ENCODE results near the gene SLAMF7.
"Not testable (repeated sequence)": the region's sequence is repeated elsewhere in the genome, so short reads cannot be mapped to it uniquely, and the experiment has no call there.

The SLAMF7 gene, protein sequence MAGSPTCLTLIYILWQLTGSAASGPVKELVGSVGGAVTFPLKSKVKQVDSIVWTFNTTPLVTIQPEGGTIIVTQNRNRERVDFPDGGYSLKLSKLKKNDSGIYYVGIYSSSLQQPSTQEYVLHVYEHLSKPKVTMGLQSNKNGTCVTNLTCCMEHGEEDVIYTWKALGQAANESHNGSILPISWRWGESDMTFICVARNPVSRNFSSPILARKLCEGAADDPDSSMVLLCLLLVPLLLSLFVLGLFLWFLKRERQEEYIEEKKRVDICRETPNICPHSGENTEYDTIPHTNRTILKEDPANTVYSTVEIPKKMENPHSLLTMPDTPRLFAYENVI

DNA sequence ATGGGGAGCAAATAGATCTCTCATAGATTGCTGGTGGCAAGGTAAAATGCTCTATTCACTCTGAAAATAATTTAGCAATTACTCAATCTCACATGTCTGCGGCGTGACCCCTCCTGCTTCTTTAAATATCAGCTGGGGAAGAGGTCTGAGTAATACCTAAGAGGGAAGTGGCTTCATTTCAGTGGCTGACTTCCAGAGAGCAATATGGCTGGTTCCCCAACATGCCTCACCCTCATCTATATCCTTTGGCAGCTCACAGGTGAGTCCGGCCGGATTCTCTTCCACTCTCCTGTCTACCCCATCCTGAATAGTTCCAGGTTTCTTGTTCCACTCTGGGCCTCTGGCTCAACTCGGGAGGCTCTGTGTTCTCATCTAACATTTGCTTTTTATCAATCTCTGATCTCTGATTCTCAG lies at the start of gene SLAMF7:
TSS of gene SLAMF7 (plus strand) at position 150 of the 414 bp plus-strand sequence. CDS start at position 205, 55 bp downstream.
- DNase-seq = no peak

DNA sequence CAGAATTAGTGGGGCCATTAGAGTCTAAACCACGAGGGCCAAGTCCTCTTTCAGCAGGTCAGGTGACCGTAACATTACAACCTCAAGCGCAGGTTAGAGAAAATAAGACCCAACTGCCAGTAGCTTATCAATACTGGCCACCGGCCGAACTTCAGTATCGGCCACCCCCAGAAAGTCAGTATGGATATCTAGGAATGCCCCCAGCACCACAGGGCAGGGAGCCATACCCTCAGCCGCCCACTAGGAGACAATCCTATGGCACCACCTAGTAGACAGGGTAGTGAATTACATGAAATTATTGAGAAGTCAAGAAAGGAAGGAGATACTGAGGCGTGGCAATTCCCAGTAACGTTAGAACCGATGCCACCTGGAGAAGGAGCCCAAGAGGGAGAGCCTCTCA lies 46.7 kb upstream of the SLAMF7 start:
- DNase-seq = not testable (repeated sequence)

DNA sequence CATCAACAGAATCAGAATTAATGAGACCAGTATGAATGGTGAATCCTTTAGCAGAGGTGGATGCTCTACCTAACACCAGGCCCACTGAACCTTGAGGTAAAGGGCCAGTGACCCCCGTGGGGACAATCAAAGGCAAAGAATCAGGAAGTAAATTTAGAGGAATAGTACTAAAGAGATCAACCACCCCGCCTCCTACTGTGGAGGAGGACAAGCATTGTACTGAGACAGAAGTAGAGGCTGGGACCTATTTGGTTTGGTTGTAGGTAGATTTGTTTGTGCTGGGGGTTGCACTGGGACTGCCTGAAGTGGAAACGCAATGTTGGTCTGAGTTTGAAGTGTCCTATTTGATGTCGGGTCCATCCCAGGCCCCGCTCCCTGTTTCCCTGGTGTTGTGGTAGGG lies 36.9 kb upstream of the SLAMF7 start:
- DNase-seq = no peak

DNA sequence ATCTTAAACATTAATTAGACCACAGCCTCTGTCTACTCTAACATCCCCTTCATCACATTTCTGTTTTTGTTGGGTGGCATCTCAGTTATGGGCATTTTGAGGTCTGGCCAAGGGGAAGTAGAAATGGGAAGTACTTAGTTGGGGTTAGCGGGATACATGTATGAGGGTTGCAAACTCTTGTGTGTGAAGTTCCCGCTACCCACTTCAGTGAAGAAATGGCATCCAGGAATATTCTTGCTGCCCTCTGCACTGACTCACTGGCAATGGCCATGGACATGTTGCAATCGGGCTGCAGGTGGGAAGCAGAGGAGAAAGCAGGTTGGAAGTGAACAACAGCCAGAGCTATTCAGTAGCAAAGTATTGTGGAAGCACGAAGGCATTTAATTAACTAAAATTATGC lies 34.8 kb upstream of the SLAMF7 start:
- DNase-seq = no peak

DNA sequence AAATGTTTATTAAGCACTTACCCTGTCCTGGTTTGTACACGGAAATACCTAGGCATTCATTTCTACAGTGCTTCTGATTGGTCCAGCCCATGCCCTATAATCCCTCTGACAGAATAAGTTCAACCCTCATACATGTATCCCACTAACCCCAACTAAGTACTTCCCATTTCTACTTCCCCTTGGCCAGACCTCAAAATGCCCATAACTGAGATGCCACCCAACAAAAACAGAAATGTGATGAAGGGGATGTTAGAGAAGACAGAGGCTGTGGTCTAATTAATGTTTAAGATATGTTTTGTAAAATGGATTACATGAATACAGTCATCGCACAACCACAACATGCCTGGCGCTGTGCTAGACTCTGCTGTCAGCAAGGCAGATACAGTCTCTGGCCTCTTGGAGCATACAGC lies 33.8 kb upstream of the SLAMF7 start:
- not testable (repeated sequence) for DNase-seq

DNA sequence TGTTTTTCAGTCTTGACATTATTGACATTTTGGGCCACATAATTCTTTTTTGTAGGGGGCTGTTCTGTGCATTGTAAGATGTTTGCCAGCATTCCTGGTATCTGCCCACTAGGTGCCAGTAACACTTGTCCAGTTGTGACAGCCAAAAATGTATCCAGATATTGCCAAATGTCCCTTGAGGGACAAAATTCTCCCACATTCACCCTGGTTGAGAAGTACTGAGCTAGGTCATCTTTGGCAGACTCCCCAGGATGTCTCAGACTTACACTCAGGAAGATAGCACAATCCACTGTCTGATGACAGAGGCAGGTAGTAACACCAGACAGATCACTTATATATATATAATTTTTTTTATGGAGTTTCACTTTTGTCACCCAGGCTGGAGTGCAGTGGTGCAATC lies 33.3 kb upstream of the SLAMF7 start:
- no peak for DNase-seq

DNA sequence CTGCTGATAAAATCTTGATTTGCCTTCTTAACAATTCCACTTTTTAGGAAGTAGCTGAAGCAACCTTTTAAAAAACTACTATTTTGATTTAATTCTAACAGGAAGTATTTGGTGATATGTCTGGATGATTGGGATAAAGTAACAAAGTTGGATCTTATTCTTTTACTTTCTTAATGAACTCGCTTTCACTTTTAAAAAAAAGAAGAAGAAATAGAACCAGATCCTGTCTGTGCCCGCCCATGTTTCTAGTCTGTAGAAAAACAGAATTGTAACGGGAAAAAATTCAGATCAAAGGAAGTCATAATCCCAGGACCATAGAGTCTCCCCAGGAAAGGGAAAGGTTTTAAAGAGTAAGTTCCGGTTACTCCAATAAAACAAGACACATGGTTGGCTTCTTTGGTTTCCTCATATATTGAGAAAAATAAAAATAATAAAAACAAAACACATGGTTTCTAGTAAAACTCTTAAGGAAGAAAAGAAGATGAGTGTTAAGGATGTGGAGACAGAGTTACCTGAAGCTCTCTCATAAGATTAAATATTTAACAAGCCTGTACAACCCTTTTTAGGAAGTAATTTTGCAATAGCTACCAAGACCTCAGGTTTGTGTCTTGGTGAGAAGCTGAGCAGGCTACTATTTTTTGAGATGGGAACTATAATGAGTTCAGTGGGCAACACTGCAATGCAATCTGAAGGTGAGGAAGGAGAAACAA lies 32.4 kb upstream of the SLAMF7 start:
- no peak for DNase-seq

DNA sequence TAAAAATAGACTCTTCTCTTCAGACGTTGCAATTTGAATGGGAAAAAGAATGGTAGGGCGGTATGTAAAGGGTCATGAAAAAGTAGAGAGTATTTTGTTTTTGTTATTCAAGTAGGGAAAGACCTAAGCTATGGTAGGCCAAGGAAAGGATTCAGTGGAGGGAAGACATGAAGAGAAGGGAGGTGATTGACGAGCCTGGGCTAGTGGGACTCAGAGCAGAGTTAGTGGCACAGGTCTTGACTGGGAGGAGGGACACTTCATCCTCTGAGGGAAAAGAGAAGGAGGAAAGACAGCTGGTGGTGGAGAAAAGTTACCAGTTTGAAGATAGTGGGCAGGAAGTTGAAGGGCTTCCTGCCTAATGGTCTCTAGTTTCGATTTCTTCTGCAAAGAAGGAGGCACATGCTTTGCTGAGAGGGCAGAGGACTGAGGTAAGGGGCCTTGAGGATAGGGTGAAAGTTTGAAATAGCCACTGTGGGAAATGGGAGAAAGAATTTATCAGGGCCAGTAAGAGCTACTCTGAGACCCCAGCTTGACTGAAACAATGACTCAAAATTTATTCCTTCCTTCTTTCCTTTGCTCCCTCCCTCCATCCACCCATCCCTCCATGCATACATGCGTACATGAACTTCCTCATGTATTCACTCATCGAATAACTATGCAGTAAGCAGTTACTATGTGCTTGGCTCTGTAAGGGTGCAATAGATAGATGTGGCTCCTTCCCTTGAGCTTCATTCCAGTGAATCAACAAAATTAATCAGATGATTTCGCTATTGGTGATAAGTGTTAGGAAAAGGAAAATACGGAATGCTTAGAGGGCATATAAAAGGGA lies 31.6 kb upstream of the SLAMF7 start:
- DNase-seq = no peak

DNA sequence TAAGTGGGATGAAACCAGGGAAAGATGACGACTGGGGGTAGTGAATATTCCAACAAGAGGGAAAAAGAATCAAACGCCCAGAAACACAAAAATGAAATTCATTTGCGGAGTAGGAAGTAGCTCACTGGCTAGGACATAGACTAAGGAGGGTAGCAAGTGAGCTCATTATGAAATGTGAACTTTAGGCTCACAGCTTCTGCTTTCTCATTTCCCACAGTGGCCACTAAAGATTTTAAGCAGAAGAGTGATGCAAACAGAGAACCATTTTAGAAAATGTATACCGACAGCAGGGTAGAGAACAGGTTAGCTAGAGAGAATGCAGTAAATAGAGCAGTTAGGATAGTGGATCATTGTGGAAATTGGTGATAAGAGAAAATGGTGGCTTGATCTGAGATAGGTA lies 30.9 kb upstream of the SLAMF7 start:
- DNase-seq = no peak

DNA sequence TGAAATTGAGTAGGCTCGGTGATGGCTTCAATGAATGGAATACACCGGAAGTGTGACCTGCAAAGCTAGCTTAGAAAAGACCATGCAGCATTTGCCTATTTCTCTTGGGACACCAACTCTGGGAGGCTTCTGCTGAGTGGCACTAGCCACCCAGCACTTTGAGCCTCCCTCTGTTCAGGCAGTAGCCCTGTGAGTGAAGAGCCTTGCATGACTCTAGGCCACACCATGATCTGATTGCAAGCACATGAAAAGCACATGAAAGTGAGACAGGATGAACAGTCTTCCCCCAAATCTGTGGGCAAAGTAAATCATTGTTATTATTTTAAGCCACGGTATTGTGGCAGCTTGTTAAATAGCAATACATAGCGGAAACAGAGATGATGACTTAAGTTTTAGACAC lies 30.2 kb upstream of the SLAMF7 start:
- DNase-seq = no peak

DNA sequence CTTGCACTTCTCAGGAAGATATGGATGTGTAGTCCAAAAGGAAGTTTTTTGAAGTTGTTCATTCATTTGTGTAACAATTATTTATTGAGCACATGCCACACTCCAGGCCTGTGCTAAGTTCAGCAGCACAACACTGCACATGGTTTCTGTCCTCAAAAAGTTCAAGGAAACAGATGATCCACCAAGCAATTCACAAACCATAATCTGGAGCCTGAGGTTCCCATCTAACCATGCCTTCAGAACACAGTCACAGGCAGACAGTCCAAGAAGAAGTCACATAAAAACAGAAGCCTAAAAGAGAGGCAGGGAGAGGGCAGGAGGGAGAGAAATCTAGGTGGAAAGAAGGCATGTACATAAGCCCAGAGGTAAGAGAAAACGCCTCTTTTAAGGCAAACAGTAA lies 29.3 kb upstream of the SLAMF7 start:
- DNase-seq = no peak

DNA sequence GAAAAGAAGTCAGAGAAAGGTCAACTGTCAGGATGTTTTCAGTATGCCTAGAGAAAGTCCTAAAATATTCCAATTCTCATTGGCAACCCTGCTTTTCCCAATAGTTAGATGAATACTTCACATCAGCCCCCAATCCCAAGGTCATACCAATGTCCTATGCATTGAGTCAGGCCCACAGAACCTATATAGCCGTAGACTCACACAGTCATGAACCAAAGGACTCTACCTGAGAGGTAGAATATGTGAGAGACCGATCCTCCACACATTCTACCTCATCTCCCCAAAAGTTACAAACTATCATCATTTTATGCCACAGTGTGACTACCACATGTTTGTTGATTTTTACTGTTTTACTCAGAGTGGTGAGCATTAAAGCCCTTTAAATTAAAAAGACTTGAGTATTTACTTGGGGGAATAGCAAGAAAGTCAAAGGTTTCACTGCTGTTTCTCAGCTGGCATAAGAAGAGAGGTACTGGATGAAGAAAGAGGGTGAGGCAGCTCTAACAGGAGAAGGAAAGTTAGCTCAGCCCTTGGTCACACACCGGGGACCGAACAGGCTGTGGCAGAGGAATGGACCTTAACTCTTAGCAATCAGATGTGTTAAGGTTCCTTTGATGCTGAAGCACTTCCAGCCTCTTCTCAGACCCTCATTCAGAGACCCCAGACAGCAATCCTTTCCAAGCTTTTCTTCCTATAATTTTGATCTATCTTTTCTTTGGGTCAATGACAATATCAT lies 28.4 kb upstream of the SLAMF7 start:
- no peak for DNase-seq

DNA sequence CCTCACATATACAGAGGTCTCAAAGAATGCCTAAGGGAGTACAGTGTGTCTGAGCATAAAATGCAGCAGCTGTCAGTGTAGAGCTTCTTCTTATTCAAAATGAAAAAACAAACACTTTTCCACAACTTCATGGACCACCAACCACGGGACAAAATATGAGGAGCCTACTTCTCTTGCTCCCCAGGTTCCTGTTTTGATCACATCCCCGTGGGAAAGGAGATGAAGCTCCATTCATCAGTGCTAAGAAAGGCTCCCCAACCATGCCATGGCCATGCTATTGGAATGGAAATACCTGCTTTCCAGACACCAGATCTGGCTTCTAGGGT lies 27.8 kb upstream of the SLAMF7 start:
- DNase-seq = no peak

DNA sequence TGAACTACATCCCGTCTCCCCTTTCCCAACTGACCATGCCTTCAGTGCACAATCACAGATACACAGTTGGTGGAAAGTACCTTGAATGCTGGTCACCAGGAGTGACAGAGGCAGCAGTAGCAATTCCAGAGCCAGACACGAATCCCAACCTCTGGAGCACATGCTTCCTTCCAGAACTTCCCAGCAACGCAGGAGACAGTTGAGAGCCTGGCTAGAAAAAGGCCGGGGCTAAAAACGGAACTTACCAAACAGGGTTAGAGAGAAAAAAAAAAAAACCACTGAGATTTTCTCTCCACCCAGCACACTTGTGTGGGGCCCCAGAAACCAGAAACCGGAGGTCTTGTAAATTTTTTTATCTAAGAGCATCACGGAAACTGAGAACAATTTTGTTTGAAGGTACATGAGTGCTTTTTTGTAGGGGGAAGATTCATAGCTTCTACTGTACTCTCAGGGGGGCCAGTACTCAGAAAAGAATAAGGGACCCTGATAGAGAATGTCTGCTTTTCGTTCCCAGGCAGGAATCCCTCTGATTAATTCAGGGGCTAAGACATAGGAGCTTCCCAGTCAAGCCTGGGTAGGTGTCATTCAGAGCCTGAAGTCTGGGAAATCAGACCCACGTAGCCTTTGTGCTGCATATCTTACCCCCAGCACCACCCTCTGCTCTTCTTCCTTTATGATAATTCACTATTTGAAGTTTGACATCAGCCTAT lies 27.3 kb upstream of the SLAMF7 start, which contains the start of gene CD48:
TSS of gene CD48 (minus strand) at position 221 of the 710 bp plus-strand sequence. CDS start at position 162, 59 bp downstream.
- DNase-seq = no peak

DNA sequence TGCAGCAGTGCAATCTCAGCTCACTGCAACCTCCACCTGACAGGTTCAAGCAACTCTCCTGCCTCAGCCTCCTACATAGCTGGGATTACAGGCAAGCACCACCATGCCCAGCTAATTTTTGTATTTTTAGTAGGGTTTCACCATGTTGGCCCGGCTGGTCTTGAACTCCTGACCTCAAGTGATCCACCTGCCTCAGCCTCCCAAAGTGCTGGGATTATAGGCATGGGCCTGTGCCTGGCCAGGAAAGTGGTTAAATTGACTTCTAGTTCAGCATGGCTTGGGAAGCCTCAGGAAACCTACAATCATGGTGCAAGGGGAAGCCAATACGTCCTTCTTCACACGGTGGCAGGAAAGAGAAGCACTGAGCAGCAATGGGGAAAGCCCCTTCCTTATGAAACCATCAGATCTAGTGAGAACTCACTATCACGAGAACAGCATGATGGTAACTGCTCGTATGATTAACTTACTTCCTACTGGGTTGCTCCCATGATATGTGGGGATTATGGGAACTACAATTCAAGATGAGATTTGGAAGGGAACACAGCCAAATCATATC lies 26.4 kb upstream of the SLAMF7 start:
- DNase-seq = not testable (repeated sequence)

DNA sequence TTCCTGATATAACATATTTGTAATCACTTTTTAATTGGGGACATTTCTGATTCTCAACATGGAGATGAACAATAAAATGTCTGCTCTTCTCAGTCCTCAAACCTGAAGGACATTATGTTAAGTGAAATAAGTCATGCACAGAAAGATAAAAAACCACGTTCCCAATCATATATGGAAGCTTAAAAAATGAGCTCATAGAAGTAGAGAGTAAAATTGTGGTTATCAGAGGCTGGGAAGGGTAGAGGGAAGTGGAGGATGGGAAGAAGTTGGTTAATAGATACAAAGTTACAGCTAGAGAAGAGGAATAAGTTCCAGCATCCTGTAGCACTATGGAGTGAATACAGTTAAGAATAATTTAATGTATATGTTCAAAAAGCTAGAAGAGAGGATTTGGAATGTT lies 25.9 kb upstream of the SLAMF7 start:
- no peak for DNase-seq

DNA sequence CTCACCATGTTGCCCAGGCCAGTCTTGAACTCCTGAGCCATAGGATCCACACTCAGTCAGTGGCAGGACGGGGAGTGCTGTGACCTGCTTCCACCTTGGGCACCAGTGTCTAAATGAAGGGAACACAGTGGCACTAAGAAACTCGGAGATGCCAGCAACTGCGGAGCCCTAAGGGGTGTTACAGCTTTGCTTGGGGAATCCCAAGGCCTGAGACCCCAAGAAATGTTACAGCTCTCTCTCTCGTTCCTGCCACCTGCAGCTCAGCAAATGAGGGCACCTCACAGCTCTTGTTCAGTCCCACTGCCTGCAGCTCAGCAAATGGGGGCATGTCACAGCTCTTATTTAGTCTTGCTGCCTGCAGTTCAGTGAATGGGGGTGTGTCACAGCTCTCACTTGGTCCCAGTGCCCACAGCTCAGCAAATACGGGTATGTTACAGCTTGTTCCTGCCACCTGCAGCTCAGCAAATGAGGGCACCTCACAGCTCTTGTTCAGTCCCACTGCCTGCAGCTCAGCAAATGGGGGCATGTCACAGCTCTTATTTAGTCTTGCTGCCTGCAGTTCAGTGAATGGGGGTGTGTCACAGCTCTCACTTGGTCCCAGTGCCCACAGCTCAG lies 24.9 kb upstream of the SLAMF7 start:
- not testable (repeated sequence) for DNase-seq

DNA sequence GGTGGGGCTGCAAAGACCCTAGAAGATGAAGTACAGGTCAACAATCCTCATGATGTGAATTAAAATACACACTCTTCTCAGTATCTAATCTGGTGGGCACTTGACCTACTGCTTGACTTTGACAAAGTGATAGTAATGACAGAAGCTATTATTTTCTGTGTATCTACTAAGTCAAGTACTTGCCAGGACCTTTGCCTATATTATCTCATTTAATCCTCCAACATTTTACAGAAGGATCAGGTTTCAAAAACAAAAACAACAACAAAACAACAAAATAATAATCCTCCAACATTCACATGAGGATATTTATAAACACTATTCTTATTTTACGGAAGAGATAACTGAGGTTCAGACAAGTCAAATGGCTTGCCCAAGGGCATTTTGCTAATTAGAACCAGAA lies 23.0 kb upstream of the SLAMF7 start:
- no peak for DNase-seq

DNA sequence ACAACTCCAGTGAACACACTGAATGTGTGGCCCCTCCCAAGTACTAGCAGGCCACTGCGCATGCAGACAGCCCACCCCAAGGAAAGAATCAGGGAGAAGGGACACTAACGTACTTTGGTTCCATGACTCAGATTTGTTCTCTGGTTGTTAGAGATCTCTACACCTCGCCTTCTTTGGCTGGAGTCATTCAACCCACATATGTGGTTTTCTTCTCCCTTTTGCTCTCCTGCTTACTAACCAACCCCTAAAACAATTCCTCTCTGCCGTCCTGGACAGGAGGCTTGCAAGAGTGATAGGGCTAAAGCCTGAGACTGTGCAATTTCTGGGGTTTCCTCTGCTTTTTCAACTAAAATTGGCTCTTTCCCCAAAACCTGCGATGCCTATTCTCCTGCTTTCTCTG lies 21.7 kb upstream of the SLAMF7 start:
- no peak for DNase-seq

DNA sequence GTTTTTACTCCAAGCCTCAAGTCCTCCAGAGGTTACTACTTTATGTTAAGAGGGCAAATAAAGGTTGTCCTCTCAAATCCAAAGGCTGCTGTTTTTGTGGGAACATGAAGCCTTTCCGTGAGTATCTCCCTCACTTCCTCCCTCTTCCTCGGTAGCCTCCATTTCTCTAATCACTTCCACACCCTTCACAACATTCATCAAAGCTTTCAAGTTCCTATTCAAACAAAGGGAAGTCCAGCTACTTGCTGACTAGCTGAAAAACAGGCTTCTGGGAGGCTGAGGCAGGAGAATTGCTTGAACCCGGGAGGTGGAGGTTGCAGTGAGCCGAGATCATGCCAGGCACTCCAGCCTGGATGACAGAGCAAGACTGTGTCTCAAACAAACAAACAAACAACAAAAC lies 20.8 kb upstream of the SLAMF7 start:
- DNase-seq = no peak

DNA sequence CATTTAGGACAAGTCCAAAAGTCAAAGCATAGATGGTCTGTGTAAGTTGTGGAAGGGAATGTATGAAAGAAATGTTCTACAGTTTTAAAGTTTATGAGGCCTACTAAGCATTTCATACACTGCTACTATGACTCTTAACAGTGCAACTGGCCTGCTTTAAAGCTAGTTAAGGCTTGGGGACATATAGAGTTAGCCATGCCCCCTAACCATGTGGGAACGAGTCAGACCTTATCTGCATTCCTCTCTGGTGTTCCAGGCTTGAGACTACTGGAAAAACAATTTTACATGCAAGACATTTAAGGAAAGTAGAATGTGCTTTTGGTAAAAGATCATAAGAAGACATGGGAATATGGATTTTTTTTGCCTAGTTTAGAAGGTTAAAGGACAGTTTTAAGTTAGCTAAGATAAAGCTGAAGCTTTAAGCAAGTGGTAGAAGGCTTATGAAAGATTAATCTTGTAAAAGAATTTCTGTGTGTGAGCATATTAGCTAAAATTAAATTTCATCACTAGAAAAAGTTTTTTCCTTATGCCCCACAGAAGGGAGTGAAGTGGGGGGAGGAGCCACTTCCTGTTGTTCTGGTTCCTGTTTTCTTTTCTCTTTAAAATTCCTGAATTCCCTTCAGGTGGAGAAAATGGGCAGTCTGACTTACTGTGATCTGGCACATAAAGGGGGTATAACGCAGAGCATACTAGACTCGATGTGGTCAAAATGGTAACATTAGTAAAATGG lies 18.5 kb upstream of the SLAMF7 start:
- DNase-seq = no peak

All from NCI-H510A treated with DMSO at 0.1 percent for 48 hours (cell line).